Cardiac septum (tissue), 1 donor: ENCODE results near the gene PRSS1. TPM values are rescaled to one million over a fixed set of nuclear protein-coding genes. Genes with fewer than 3 reads are reported as not detected.
A peak's percentile ranks its signal among the peaks of the same experiment; 100 is the strongest.

Source experiments
- DNase-seq: peaks from one replicate; pipeline ENCODE4 v3.0.0-alpha.2; 2020; ENCODE audit warnings: low spot score
- intact Hi-C: fragments of 100-400 bp; cut with DNase I; formaldehyde crosslinking; loops from one replicate; pipeline ENCODE4 v1.14.0; 2022
- total RNA-seq: library from RNA; stranded (reverse); fragmentation: NEBNext Ultra II Directional; extraction: Animal tissue kit (Norgen Biotek cat#: 25700); gene quantifications from one replicate; pipeline ENCODE4 v1.2.1, GENCODE V29; 2021
- donor health status: DM: no; HTN: no; CAD: no.

PRSS1 gene
- total RNA-seq, 1 donor from 2014 or later = not detected

GRCh38 chr7:142788303-142789289, 39.3 kb downstream of the PRSS1 start:
- peak; percentile 70 for DNase-seq
- intact Hi-C loops = no loop called here

GRCh38 chr7:142789441-142789840, 40.2 kb downstream of the PRSS1 start:
- DNase-seq = peak; percentile 9
- intact Hi-C loops = no loop called here

- intact Hi-C loops = no loop called here
These were observed 40.8 kb downstream of the PRSS1 start for GRCh38 chr7:142790056-142790455.

GRCh38 chr7:142790555-142790954, 41.3 kb downstream of the PRSS1 start:
- no peak for DNase-seq
- intact Hi-C loops = no loop called here

More at GRCh38 chr7:142790056-142790455, 40.8 kb downstream of the PRSS1 start:
- DNase-seq = peak; percentile 49

GRCh38 chr7:142791502-142791901, 42.2 kb downstream of the PRSS1 start:
- DNase-seq = peak; percentile 61
- intact Hi-C loops = no loop called here

DNA sequence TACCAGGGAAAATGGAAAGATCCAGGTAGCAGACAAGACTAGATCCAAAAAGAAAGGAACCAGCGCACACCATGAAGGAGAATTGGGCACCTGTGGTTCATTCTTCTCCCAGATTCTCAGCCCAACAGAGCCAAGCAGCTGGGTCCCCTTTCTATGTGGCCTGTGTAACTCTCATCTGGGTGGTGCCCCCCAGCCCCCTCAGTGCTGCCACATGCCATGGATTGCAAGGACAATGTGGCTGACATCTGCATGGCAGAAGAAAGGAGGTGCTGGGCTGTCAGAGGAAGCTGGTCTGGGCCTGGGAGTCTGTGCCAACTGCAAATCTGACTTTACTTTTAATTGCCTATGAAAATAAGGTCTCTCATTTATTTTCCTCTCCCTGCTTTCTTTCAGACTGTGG, 42.9 kb downstream of the PRSS1 start:
- peak; percentile 36 for DNase-seq
- intact Hi-C loops = no loop called here

GRCh38 chr7:142792593-142792992, 43.3 kb downstream of the PRSS1 start:
- peak; percentile 22 for DNase-seq
- intact Hi-C loops = no loop called here

- DNase-seq = peak; percentile 5
- intact Hi-C loops = no loop called here
These were observed 43.9 kb downstream of the PRSS1 start for GRCh38 chr7:142793156-142793555.

GRCh38 chr7:142795339-142795863, 46.1 kb downstream of the PRSS1 start:
- peak; percentile 51 for DNase-seq
- intact Hi-C loops = no loop called here

DNA sequence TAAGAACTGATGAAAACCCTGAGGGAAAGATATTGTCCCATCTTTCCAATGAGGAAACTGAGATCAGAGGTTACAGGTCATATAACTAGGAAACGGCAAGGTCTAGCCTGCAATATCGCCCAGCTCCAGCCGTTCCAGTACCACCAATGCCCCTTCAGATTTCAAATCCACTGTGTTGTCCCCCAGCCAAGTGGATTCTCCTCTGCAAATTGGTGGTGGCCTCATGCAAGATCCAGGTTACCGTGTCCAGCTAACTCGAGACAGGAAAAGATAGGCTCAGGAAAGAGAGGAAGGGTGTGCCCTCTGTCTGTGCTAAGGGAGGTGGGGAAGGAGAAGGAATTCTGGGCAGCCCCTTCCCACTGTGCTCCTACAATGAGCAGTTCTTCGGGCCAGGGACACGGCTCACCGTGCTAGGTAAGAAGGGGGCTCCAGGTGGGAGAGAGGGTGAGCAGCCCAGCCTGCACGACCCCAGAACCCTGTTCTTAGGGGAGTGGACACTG, 46.8 kb downstream of the PRSS1 start:
- peak; percentile 63 for DNase-seq
- intact Hi-C loops = no loop called here

DNA sequence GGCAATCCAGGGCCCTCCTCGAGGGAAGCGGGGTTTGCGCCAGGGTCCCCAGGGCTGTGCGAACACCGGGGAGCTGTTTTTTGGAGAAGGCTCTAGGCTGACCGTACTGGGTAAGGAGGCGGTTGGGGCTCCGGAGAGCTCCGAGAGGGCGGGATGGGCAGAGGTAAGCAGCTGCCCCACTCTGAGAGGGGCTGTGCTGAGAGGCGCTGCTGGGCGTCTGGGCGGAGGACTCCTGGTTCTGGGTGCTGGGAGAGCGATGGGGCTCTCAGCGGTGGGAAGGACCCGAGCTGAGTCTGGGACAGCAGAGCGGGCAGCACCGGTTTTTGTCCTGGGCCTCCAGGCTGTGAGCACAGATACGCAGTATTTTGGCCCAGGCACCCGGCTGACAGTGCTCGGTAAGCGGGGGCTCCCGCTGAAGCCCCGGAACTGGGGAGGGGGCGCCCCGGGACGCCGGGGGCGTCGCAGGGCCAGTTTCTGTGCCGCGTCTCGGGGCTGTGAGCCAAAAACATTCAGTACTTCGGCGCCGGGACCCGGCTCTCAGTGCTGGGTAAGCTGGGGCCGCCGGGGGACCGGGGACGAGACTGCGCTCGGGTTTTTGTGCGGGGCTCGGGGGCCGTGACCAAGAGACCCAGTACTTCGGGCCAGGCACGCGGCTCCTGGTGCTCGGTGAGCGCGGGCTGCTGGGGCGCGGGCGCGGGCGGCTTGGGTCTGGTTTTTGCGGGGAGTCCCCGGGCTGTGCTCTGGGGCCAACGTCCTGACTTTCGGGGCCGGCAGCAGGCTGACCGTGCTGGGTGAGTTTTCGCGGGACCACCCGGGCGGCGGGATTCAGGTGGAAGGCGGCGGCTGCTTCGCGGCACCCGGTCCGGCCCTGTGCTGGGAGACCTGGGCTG, 47.5 kb downstream of the PRSS1 start:
- intact Hi-C loops = no loop called here
- DNase-seq = no peak

DNA sequence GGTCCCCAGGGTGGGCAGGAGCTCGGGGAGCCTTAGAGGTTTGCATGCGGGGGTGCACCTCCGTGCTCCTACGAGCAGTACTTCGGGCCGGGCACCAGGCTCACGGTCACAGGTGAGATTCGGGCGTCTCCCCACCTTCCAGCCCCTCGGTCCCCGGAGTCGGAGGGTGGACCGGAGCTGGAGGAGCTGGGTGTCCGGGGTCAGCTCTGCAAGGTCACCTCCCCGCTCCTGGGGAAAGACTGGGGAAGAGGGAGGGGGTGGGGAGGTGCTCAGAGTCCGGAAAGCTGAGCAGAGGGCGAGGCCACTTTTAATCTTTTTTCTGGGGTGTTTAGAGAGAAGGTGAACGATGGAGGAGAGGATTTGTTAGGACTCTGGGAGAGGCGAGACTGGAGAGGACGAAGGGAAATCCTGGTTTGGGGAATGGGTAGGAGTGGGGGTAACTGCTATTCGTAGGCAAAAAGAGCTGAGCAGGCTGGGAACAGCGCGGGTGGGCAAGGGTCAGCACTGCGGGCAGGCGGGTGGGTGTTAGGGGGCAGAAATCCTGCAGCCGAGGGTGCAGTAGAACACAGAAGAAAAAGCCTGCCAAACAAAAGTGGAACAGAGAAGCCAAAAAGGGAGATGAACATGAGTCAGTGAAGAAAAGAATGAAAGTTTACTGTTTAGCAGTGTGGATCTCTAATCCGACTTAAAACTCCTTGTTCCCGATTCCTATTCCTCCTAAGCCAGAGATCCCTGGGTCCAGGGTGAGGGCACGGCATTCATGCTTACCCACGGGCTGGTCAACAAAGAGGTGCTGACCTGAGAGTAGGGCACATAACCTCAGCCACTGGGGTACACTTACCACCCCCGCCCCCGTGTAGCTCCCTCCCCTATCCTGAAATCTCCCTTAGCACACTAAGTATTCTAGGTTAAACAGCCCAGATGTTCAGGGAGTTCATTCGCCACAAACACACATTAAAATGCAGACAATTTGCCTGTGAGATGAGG, 48.4 kb downstream of the PRSS1 start:
- DNase-seq = no peak
- intact Hi-C loops = no loop called here

GRCh38 chr7:142798451-142799436, 49.5 kb downstream of the PRSS1 start:
- intact Hi-C loops = no loop called here
- DNase-seq = no peak

- no peak for DNase-seq
- intact Hi-C loops = no loop called here
These were observed 50.2 kb downstream of the PRSS1 start for GRCh38 chr7:142799437-142799835.

- no peak for DNase-seq
- intact Hi-C loops = no loop called here
These were observed 50.8 kb downstream of the PRSS1 start for GRCh38 chr7:142800088-142800487.

GRCh38 chr7:142800699-142801260, 51.5 kb downstream of the PRSS1 start:
- intact Hi-C loops = no loop called here
- no peak for DNase-seq

GRCh38 chr7:142801601-142802295, 52.5 kb downstream of the PRSS1 start:
- DNase-seq = no peak
- intact Hi-C loops = no loop called here
